ENCODE measurements around the gene SH3BP4.

- TF ChIP-seq EZH2phosphoT487 (IDR thresholded peaks at IDR 0.05; ENCODE audit: low read depth) (no peak), CTCF (IDR thresholded peaks at IDR 0.05; ENCODE audit: low read depth, low read length) (no peak)
These were observed 14.5 kb downstream of the SH3BP4 start for GRCh38 chr2:234966340-234966739.
